ENCODE measurements around the gene UCP2. TPM values are rescaled to one million over a fixed set of nuclear protein-coding genes. Genes with fewer than 3 reads are reported as not detected.

UCP2 gene
- total and polyA plus RNA-seq, 9 donors = 3.7 to 86.9 (median 16.5) TPM

DNA sequence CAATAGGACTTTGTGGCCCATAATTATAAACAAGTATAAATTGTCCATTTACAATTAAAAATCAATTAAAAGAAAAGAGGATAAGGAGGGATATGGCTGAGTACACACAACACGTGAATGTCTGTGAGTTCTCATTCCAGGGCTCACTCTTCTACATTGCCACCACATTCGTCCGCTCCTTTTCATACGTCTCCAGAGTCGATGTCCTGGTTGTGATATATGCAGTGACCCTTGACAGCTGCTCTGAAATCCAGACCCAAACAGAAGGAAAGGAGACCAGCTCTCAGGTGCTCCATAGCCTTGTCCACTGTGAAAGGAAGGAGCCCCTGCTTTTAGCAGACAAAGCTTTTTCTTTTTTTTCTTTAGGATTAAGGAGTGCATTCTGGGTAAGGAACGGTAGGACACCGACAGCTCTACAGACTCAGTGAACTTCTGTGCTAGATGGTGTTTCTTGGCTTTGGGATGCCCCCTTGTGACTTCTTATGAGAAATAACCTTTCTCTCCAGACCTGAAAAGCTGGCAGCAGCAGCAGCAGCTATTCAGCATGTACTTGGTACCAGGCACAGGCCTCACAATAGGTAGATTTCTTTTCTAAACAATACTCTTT lies 51.5 kb downstream of the UCP2 start:
- no peak for DNase-seq
- intact Hi-C loops (cut with DNase I) = no loop called here
- 54 to 59% (median 56%) methylated on average over 7 of the region's 7 CpGs for WGBS, 3 donors

GRCh38 chr11:73929388-73929787 lies 53.3 kb downstream of the UCP2 start:
- H3K36me3 ChIP-seq = no peaks in the 10 kb centered on the region
- TF ChIP-seq POLR2A (IDR thresholded peaks at IDR 0.05) (no peak), EP300 (IDR thresholded peaks at IDR 0.05) (no peak)
- TF ChIP-seq, protein P1, sequence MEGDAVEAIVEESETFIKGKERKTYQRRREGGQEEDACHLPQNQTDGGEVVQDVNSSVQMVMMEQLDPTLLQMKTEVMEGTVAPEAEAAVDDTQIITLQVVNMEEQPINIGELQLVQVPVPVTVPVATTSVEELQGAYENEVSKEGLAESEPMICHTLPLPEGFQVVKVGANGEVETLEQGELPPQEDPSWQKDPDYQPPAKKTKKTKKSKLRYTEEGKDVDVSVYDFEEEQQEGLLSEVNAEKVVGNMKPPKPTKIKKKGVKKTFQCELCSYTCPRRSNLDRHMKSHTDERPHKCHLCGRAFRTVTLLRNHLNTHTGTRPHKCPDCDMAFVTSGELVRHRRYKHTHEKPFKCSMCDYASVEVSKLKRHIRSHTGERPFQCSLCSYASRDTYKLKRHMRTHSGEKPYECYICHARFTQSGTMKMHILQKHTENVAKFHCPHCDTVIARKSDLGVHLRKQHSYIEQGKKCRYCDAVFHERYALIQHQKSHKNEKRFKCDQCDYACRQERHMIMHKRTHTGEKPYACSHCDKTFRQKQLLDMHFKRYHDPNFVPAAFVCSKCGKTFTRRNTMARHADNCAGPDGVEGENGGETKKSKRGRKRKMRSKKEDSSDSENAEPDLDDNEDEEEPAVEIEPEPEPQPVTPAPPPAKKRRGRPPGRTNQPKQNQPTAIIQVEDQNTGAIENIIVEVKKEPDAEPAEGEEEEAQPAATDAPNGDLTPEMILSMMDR (IDR thresholded peaks at IDR 0.05) = no peak
- H3K9me3 ChIP-seq = no peaks in the 10 kb centered on the region
- DNase-seq = no peak
- no peak overlapping the region for H3K27ac ChIP-seq
- no peaks in the 10 kb centered on the region for H3K27me3 ChIP-seq
- WGBS, 3 donors = 91 to 98% (median 96%) methylated on average over 2 of the region's 2 CpGs
- no peak overlapping the region for H3K4me3 ChIP-seq
- no peaks in the 10 kb centered on the region for H3K4me1 ChIP-seq (ENCODE audit: insufficient read depth)
- intact Hi-C loops (cut with DNase I) = no loop called here

More for the DNA sequence above, 51.5 kb downstream of the UCP2 start:
- Histone ChIP-seq H3K9me3 (no peaks in the 10 kb centered on the region), H3K4me1 (ENCODE audit: insufficient read depth) (no peaks in the 10 kb centered on the region), H3K27ac (no peak overlapping the region), H3K36me3 (no peaks in the 10 kb centered on the region), H3K4me3 (no peak overlapping the region), H3K27me3 (no peaks in the 10 kb centered on the region)
- TF ChIP-seq POLR2A (IDR thresholded peaks at IDR 0.05) (no peak), EP300 (IDR thresholded peaks at IDR 0.05) (no peak)
- TF ChIP-seq, protein P1 (IDR thresholded peaks at IDR 0.05) = no peak

Other genes starting within 250 kb of the UCP2 start
- gene RAB6A, start 221.8 kb downstream of the UCP2 start, total RNA-seq = 100 to 1,000 TPM in 5 of 7 donors, 10 to 100 TPM in 2; 96.5 to 128 (median 102) TPM
- 100 to 1,000 TPM in 1 of 2 donors, 10 to 100 TPM in 1; 55.9 to 127 TPM for gene RAB6A, start 221.8 kb downstream of the UCP2 start, polyA plus RNA-seq
- 10 to 100 TPM; 18.7 to 32.9 (median 26.3) TPM for gene MRPL48, start 195.0 kb downstream of the UCP2 start, total RNA-seq
- 10 to 100 TPM; 30.4 to 33.4 TPM for gene MRPL48, start 195.0 kb downstream of the UCP2 start, polyA plus RNA-seq
- gene COA4, start 106.0 kb downstream of the UCP2 start, total RNA-seq = 10 to 100 TPM; 47.6 to 72.5 (median 53.8) TPM
- gene COA4, start 106.0 kb downstream of the UCP2 start, polyA plus RNA-seq = 10 to 100 TPM; 55.7 to 61.4 TPM
- 10 to 100 TPM in 6 of 7 donors, 1 to 10 TPM in 1; 9.5 to 28.7 (median 18.3) TPM for gene PAAF1, start 105.8 kb downstream of the UCP2 start, total RNA-seq
- gene PAAF1, start 105.8 kb downstream of the UCP2 start, polyA plus RNA-seq = 10 to 100 TPM; 17.4 to 48.0 TPM
- gene DNAJB13, start 31.8 kb downstream of the UCP2 start, total RNA-seq = 10 to 100 TPM in 1 of 7 donors, 1 to 10 TPM in 3, under 1 TPM in 2, not detected in 1; 0.48 to 23.3 (median 2.5) TPM
- gene DNAJB13, start 31.8 kb downstream of the UCP2 start, polyA plus RNA-seq = under 1 TPM in 1 of 2 donors, not detected in 1; 0.36 TPM
- gene UCP3, start 26.2 kb upstream of the UCP2 start, total RNA-seq = 1 to 10 TPM in 5 of 7 donors, under 1 TPM in 2; 0.72 to 2.2 (median 1.2) TPM
- gene UCP3, start 26.2 kb upstream of the UCP2 start, polyA plus RNA-seq = under 1 TPM; 0.70 to 0.84 TPM
- 10 to 100 TPM in 6 of 7 donors, 1 to 10 TPM in 1; 9.4 to 33.5 (median 20.5) TPM for gene C2CD3, start 188.2 kb upstream of the UCP2 start, total RNA-seq
- 10 to 100 TPM in 1 of 2 donors, 1 to 10 TPM in 1; 9.3 to 17.5 TPM for gene C2CD3, start 188.2 kb upstream of the UCP2 start, polyA plus RNA-seq
- 10 to 100 TPM; 31.5 to 42.2 (median 35.8) TPM for gene PPME1, start 188.4 kb upstream of the UCP2 start, total RNA-seq
- 10 to 100 TPM; 19.6 to 39.1 TPM for gene PPME1, start 188.4 kb upstream of the UCP2 start, polyA plus RNA-seq